ENCODE measurements around the gene KRTAP9-7. TPM values are rescaled to one million over a fixed set of nuclear protein-coding genes. Genes with fewer than 3 reads are reported as not detected.

KRTAP9-7 gene
- total and polyA plus RNA-seq, 2 experiments from 2014 or later, result not detected

GRCh38 chr17:41264599-41264998, 10.9 kb upstream of the KRTAP9-7 start:
- Histone ChIP-seq H3K36me3 (ENCODE audit: insufficient read depth) (no peaks in the 10 kb centered on the region), H3K4me1 (ENCODE audit: insufficient read depth) (no peaks in the 10 kb centered on the region), H4K20me1 (replicated peaks; ENCODE audit: insufficient read depth) (no peaks in the 10 kb centered on the region), H3F3A (replicated peaks; ENCODE audit: low read depth) (no peaks in the 10 kb centered on the region), H3K4me2 (no peak overlapping the region), H3K79me2 (replicated peaks; ENCODE audit: insufficient read depth) (no peaks in the 10 kb centered on the region), H3K9me2 (ENCODE audit: insufficient read depth) (no peaks in the 10 kb centered on the region; the same call in 1 of the 2 replicates), H3K4me3 (no peak overlapping the region), H3K27me3 (ENCODE audit: insufficient read depth) (no peaks in the 10 kb centered on the region), H2AFZ (no peak overlapping the region), H3K27ac (ENCODE audit: low read depth) (no peak overlapping the region)
- no peak for ATAC-seq
- Mint-ChIP-seq H3K4me3 (no peak overlapping the region), H3K4me1 (no peaks in the 10 kb centered on the region), H3K27ac (no peak overlapping the region), H3K27me3 (ENCODE audit: insufficient read depth, low read depth, poor library complexity) (peaks cover 4% of the 10 kb centered on the region), H3K9me3 (no peaks in the 10 kb centered on the region; the same call in 2 of the 3 replicates), H3K36me3 (ENCODE audit: low read depth) (no peaks in the 10 kb centered on the region)
- DNase-seq (ENCODE audit: low spot score), result no peak
- TF ChIP-seq POLR2AphosphoS5 (IDR thresholded peaks at IDR 0.05; ENCODE audit: low read depth), result no peak
- TF ChIP-seq, protein P1, sequence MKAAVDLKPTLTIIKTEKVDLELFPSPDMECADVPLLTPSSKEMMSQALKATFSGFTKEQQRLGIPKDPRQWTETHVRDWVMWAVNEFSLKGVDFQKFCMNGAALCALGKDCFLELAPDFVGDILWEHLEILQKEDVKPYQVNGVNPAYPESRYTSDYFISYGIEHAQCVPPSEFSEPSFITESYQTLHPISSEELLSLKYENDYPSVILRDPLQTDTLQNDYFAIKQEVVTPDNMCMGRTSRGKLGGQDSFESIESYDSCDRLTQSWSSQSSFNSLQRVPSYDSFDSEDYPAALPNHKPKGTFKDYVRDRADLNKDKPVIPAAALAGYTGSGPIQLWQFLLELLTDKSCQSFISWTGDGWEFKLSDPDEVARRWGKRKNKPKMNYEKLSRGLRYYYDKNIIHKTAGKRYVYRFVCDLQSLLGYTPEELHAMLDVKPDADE (IDR thresholded peaks at IDR 0.05), result no peak
- TF ChIP-seq ZNF331 (CRISPR knock-in tag; IDR thresholded peaks at IDR 0.05; ENCODE audit: low read depth), result no peak
- no peak for TF ChIP-seq EZH2phosphoT487 (IDR thresholded peaks at IDR 0.05; ENCODE audit: unreplicated experiment)
- TF ChIP-seq ZNF462 (CRISPR knock-in tag; IDR thresholded peaks at IDR 0.05), result no peak
- TF ChIP-seq, protein P2, sequence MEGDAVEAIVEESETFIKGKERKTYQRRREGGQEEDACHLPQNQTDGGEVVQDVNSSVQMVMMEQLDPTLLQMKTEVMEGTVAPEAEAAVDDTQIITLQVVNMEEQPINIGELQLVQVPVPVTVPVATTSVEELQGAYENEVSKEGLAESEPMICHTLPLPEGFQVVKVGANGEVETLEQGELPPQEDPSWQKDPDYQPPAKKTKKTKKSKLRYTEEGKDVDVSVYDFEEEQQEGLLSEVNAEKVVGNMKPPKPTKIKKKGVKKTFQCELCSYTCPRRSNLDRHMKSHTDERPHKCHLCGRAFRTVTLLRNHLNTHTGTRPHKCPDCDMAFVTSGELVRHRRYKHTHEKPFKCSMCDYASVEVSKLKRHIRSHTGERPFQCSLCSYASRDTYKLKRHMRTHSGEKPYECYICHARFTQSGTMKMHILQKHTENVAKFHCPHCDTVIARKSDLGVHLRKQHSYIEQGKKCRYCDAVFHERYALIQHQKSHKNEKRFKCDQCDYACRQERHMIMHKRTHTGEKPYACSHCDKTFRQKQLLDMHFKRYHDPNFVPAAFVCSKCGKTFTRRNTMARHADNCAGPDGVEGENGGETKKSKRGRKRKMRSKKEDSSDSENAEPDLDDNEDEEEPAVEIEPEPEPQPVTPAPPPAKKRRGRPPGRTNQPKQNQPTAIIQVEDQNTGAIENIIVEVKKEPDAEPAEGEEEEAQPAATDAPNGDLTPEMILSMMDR (conservative IDR thresholded peaks at IDR 0.05; ENCODE audit: low read depth in 2 of 2), result no peak
- no peak for TF ChIP-seq REST (IDR thresholded peaks at IDR 0.05; ENCODE audit: unreplicated experiment)
- TF ChIP-seq ZNF114 (CRISPR knock-in tag; IDR thresholded peaks at IDR 0.05), result no peak
- no peak for TF ChIP-seq JUNB (IDR thresholded peaks at IDR 0.05; ENCODE audit: unreplicated experiment)
- no peak for TF ChIP-seq CREB1 (CRISPR knock-in tag; IDR thresholded peaks at IDR 0.05; ENCODE audit: low read depth)
- TF ChIP-seq NANOG (IDR thresholded peaks at IDR 0.05; ENCODE audit: borderline replicate concordance), result no peak
- TF ChIP-seq STAT1 (IDR thresholded peaks at IDR 0.05; ENCODE audit: unreplicated experiment), result no peak
- TF ChIP-seq EZH2 (IDR thresholded peaks at IDR 0.05; ENCODE audit: low read depth, unreplicated experiment), result no peak

Data from GM23338 (cell line).